ENCODE results near the gene GK.

GRCh38 chrX:30615229-30615628, 38.0 kb upstream of the GK start:
- TF ChIP-seq EP300 (IDR thresholded peaks at IDR 0.05) = no peak
- TF ChIP-seq, protein P1, sequence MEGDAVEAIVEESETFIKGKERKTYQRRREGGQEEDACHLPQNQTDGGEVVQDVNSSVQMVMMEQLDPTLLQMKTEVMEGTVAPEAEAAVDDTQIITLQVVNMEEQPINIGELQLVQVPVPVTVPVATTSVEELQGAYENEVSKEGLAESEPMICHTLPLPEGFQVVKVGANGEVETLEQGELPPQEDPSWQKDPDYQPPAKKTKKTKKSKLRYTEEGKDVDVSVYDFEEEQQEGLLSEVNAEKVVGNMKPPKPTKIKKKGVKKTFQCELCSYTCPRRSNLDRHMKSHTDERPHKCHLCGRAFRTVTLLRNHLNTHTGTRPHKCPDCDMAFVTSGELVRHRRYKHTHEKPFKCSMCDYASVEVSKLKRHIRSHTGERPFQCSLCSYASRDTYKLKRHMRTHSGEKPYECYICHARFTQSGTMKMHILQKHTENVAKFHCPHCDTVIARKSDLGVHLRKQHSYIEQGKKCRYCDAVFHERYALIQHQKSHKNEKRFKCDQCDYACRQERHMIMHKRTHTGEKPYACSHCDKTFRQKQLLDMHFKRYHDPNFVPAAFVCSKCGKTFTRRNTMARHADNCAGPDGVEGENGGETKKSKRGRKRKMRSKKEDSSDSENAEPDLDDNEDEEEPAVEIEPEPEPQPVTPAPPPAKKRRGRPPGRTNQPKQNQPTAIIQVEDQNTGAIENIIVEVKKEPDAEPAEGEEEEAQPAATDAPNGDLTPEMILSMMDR (IDR thresholded peaks at IDR 0.05) = no peak
- TF ChIP-seq POLR2AphosphoS5 (IDR thresholded peaks at IDR 0.05) = no peak
